Measurements from ENCODE around the gene AFAP1L2. TPM values are rescaled to one million over a fixed set of nuclear protein-coding genes. Genes with fewer than 3 reads are reported as not detected.
"Not testable (repeated sequence)": the region's sequence is repeated elsewhere in the genome, so short reads cannot be mapped to it uniquely, and the experiment has no call there.

The AFAP1L2 gene
- total RNA-seq, 1 experiment from 2014 or later = 18.1 TPM

- no peak for DNase-seq (ENCODE audit: low spot score)
Measured at GRCh38 chr10:114362826-114363355, 41.4 kb downstream of the AFAP1L2 start.

DNA sequence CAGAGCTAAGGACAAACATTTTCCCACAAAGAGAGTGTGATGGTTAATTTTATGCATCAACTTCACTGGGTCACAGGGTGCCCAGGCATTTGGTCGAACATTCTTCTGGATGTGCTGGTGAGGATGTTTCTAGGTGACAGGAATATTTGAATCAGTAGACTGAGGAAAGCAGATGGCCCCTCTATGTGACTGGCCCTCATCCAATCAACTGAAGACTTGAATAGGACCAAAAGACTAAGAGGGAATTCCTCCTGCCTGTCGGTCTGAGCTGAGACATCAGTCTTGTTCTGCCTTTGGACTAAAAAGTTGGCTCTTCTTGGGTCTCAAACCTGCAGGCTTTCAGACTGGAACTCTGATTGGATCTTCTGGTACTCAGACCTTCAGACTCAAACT is 44.4 kb downstream of the AFAP1L2 start:
- DNase-seq (ENCODE audit: low spot score) = no peak

DNA sequence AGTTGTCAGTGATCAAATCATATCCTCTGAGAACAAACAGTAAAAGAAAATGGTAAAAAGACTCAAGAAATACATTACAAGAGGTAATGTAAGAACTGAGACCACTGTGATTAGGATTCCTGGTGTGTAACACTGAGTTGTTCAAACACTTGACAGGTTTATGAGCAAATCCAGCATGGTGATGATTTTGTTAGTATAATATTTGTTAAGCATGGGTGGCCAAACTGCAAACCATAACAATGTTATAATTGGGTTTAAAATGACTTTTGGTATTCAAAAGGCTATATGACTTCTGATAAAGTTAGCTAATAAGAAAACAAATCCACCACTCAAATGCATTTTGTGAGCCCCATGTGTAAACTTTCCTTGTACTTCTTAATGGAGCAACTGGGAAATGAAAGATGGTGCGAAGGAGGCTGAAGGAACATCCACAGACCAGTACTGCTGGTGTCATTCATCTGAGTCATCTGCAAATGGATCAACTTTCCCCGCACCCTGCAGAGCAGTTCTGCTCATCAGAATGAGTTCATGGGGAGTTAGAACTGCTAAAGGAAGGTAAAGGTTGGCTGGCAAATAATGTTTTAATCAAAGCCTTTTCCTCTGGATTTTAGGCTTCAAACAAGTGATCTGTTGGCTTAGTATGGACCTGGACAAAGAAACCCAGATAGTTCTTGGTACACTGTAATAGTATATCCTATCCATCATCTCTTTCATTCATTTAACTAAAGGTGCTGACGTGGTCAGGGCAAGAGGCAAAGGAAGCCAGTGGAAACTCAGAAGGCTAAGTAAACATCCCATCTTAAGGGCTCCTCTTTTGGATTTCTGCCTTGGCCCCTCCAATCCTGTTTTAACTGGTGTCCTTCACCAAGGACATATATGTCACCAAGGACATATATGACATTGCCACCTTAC is 45.0 kb downstream of the AFAP1L2 start:
- DNase-seq (ENCODE audit: low spot score) = no peak

GRCh38 chr10:114357515-114357996 is 46.7 kb downstream of the AFAP1L2 start:
- no peak for DNase-seq (ENCODE audit: low spot score)

- no peak for DNase-seq (ENCODE audit: low spot score)
Measured at GRCh38 chr10:114356751-114357514, 47.4 kb downstream of the AFAP1L2 start.

DNA sequence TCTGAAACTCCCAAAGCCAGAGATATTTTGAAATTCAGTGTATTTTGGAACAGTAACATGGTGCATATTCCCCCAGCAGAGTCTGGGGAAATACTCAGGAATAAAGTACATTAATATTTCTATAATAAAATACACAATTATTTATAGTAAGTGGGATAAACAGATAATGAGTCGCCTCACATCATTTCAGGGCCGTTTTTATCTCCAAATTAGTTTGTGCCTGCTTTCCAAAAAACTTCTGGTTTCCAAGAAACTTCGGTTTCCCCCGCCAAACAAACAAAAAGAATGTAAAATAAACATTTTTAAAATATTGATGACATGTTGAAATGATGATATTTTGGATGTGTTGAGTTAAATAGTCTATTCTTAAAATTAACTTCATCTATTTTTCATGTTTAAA is 48.2 kb downstream of the AFAP1L2 start:
- DNase-seq (ENCODE audit: low spot score) = no peak

- no peak for DNase-seq (ENCODE audit: low spot score)
Measured at GRCh38 chr10:114353383-114353782, 50.9 kb downstream of the AFAP1L2 start.

GRCh38 chr10:114352653-114353298 is 51.5 kb downstream of the AFAP1L2 start:
- no peak for DNase-seq (ENCODE audit: low spot score)

DNA sequence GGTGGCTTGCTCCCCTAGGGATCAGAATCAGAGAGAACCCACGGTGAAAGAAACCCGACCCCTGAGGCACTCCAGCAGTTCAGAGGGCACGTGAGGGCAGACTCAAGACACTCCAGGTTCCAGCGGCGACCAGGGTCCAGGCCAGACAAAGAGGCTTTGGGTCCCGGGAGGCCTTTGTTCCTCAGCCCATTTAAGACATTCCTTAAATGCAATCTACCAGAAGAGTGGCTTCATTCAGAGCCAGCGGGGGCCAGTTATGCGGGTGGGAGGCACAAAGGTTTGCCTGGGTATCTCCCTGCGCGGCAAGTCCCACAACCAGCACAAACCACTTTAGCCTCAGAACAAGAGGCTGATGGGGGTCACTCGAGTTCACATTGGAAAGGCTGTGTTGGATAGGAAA is 53.6 kb downstream of the AFAP1L2 start:
- no peak for DNase-seq (ENCODE audit: low spot score)

GRCh38 chr10:114349522-114350215 is 54.6 kb downstream of the AFAP1L2 start:
- no peak for DNase-seq (ENCODE audit: low spot score)

- DNase-seq (ENCODE audit: low spot score) = not testable (repeated sequence)
Measured at GRCh38 chr10:114349071-114349470, 55.2 kb downstream of the AFAP1L2 start.

DNA sequence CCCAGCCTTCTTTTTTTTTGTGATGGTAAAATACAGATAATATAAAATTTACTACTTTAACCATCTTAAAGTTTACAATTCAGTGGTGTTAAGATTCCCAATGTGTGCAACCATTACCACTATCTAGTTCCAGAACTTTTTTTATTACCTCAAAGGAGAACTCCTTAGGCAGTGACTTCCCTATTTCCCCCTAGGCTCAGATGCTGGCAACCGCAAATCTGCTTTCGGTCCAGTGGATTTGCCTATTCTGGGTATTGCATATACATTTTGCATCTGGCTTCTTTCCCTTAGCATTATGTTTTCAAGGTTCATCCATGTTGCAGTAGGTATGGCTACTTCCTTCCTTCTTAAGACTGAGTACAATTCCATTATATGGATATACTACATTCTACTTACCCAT is 56.5 kb downstream of the AFAP1L2 start:
- no peak for DNase-seq (ENCODE audit: low spot score)

- DNase-seq (ENCODE audit: low spot score) = no peak
Measured at GRCh38 chr10:114347241-114347640, 57.1 kb downstream of the AFAP1L2 start.

- no peak for DNase-seq (ENCODE audit: low spot score)
Measured at GRCh38 chr10:114346176-114347031, 57.9 kb downstream of the AFAP1L2 start.

DNA sequence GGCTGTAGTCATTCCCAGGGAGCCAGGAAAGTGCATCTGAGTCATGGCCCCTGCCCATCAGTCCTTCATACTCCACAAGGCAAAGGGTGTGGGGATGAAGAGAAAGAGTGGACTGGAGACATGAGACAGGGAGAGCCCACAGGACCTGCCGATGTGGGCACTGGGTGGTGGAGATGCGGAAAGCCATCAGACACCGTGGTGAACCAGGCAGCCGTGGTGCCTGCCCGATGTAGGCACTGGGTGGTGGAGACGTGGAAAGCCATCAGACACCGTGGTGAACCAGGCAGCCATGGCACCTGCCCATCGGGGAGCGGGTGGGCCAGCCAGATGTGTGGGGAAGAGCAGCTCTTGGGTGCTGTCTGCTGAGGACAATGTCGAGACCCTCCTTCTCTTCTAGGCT is 58.6 kb downstream of the AFAP1L2 start:
- DNase-seq (ENCODE audit: low spot score) = no peak

DNA sequence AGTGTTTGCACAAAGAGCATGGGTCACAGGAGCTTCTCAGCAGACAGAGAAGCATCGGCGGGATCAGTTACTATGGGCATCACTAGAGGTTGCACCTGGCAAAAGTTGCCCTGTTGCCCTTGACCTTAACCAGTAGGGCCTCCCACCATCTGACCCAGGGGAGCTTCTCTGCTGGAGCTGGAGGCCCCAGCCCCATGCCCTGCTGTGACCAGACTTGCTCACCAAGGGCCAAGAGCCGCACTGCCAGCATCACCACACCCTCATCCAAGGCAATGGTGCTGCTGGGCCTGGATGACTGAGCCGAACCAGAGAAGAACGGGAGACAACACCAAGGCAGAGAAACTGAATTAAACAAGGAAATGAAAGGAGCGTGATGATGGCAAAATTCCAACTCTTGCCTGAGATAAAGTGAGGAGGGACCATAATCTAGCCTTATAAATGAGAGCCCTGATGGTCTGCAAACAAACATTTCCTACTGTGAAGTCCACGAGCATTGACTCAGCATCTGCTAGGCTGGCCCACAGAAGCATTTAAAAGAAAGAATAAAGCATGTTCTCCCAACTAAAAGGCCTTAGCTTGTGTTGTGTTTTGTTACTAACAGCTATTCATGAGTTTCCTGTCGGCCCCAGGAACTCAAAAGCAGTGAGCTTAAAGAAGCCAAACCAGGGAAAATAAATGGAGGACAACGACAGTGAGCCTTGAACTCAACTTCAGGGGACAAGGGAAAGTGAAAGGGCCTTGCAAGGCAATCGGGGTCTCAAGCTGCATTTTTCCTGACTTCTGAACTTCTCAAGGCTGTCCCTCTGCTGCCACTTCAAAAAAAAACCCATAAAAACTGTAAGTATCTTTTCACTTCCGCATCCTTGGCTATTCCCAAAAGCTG is 60.4 kb downstream of the AFAP1L2 start:
- peak; percentile 12 for DNase-seq (ENCODE audit: low spot score)

- DNase-seq (ENCODE audit: low spot score) = no peak
Measured at GRCh38 chr10:114342976-114343375, 61.3 kb downstream of the AFAP1L2 start.

GRCh38 chr10:114340816-114341215 is 63.5 kb downstream of the AFAP1L2 start:
- DNase-seq (ENCODE audit: low spot score) = no peak
